HG02623 (cell line): ENCODE results near the gene IGF1R.
"Not testable (repeated sequence)": the region's sequence is repeated elsewhere in the genome, so short reads cannot be mapped to it uniquely, and the experiment has no call there.

Experiments
- ATAC-seq: cut with Tn5 transposase; IDR thresholded peaks from one replicate; pipeline ENCODE4 v1.9.1; 2021; ENCODE audit warnings: moderate library complexity; ENCODE audit not compliant: unreplicated experiment

Gene IGF1R

GRCh38 chr15:98953968-98954367 is 305.6 kb downstream of the IGF1R start:
- ATAC-seq = no peak

- no peak for ATAC-seq
Observed at GRCh38 chr15:98954411-98954810, 306.1 kb downstream of the IGF1R start.

GRCh38 chr15:98955331-98955730 is 307.0 kb downstream of the IGF1R start:
- no peak for ATAC-seq

- ATAC-seq = no peak
Observed at GRCh38 chr15:98955961-98956723, 307.8 kb downstream of the IGF1R start.

GRCh38 chr15:98956796-98957553 is 308.6 kb downstream of the IGF1R start:
- no peak for ATAC-seq

- ATAC-seq = no peak
Observed at GRCh38 chr15:98957655-98958054, 309.3 kb downstream of the IGF1R start.

GRCh38 chr15:98958076-98958475 is 309.7 kb downstream of the IGF1R start:
- ATAC-seq = no peak

GRCh38 chr15:98958918-98959639 is 310.7 kb downstream of the IGF1R start:
- no peak for ATAC-seq

GRCh38 chr15:98959640-98960007 is 311.3 kb downstream of the IGF1R start:
- ATAC-seq = no peak

- no peak for ATAC-seq
Observed at GRCh38 chr15:98960555-98961050, 312.3 kb downstream of the IGF1R start.

- ATAC-seq = no peak
Observed at GRCh38 chr15:98963444-98963843, 315.1 kb downstream of the IGF1R start.

- no peak for ATAC-seq
Observed at GRCh38 chr15:98964466-98965133, 316.3 kb downstream of the IGF1R start.

- ATAC-seq = not testable (repeated sequence)
Observed at GRCh38 chr15:98965134-98965491, 316.8 kb downstream of the IGF1R start.

- ATAC-seq = no peak
Observed at GRCh38 chr15:98965597-98965996, 317.3 kb downstream of the IGF1R start.

- no peak for ATAC-seq
Observed at GRCh38 chr15:98966091-98966787, 317.9 kb downstream of the IGF1R start.

GRCh38 chr15:98967096-98967495 is 318.8 kb downstream of the IGF1R start:
- no peak for ATAC-seq

GRCh38 chr15:98967916-98968315 is 319.6 kb downstream of the IGF1R start:
- no peak for ATAC-seq

- ATAC-seq = no peak
Observed at GRCh38 chr15:98968576-98968975, 320.2 kb downstream of the IGF1R start.

- no peak for ATAC-seq
Observed at GRCh38 chr15:98969126-98969735, 320.9 kb downstream of the IGF1R start.

GRCh38 chr15:98970799-98971198 is 322.5 kb downstream of the IGF1R start:
- no peak for ATAC-seq
